GM21528 (cell line): ENCODE data around the gene LHFPL2.
A peak's percentile ranks its signal among the peaks of the same experiment; 100 is the strongest.
"Not testable (repeated sequence)": the region's sequence is repeated elsewhere in the genome, so short reads cannot be mapped to it uniquely, and the experiment has no call there.

Experiments
- ATAC-seq: cut with Tn5 transposase; IDR thresholded peaks from one replicate; pipeline ENCODE4 v1.9.1; 2021; ENCODE audit warnings: mild to moderate bottlenecking, moderate library complexity; ENCODE audit not compliant: unreplicated experiment, low FRiP score

LHFPL2 gene

GRCh38 chr5:78648359-78649210 lies at the start of gene LHFPL2:
Gene LHFPL2, minus strand, starts transcription at chr5:78648772. Its CDS starts 138,559 bp downstream, at chr5:78510213.
- ATAC-seq = peak; percentile 54

- ATAC-seq = no peak
Observed at GRCh38 chr5:78696637-78697036, 48.1 kb upstream of the LHFPL2 start.

- ATAC-seq = not testable (repeated sequence)
Observed at GRCh38 chr5:78696052-78696451, 47.5 kb upstream of the LHFPL2 start.

GRCh38 chr5:78693339-78693738 lies 44.8 kb upstream of the LHFPL2 start:
- ATAC-seq = no peak

- no peak for ATAC-seq
Observed at GRCh38 chr5:78691084-78691960, 42.8 kb upstream of the LHFPL2 start.

GRCh38 chr5:78690253-78690972 lies 41.8 kb upstream of the LHFPL2 start:
- ATAC-seq = no peak

- ATAC-seq = no peak
Observed at GRCh38 chr5:78689540-78690252, 41.1 kb upstream of the LHFPL2 start.

GRCh38 chr5:78687514-78687913 lies 38.9 kb upstream of the LHFPL2 start:
- not testable (repeated sequence) for ATAC-seq

- ATAC-seq = not testable (repeated sequence)
Observed at GRCh38 chr5:78683905-78684304, 35.3 kb upstream of the LHFPL2 start.

- no peak for ATAC-seq
Observed at GRCh38 chr5:78679905-78680304, 31.3 kb upstream of the LHFPL2 start.

- no peak for ATAC-seq
Observed at GRCh38 chr5:78677777-78678668, 29.5 kb upstream of the LHFPL2 start.

- no peak for ATAC-seq
Observed at GRCh38 chr5:78675956-78676730, 27.6 kb upstream of the LHFPL2 start.

- not testable (repeated sequence) for ATAC-seq
Observed at GRCh38 chr5:78673827-78674226, 25.3 kb upstream of the LHFPL2 start.

- ATAC-seq = no peak
Observed at GRCh38 chr5:78672154-78672553, 23.6 kb upstream of the LHFPL2 start.

GRCh38 chr5:78671609-78672008 lies 23.0 kb upstream of the LHFPL2 start:
- ATAC-seq = no peak

GRCh38 chr5:78670701-78671269 lies 22.2 kb upstream of the LHFPL2 start:
- no peak for ATAC-seq

- no peak for ATAC-seq
Observed at GRCh38 chr5:78669331-78669730, 20.8 kb upstream of the LHFPL2 start.
